ENCODE measurements around the gene MYO5A.
"Not testable (repeated sequence)": the region's sequence is repeated elsewhere in the genome, so short reads cannot be mapped to it uniquely, and the experiment has no call there.

- not testable (repeated sequence) for TF ChIP-seq POLR2A (IDR thresholded peaks at IDR 0.05); CTCF (IDR thresholded peaks at IDR 0.05); POLR2AphosphoS5 (IDR thresholded peaks at IDR 0.05; ENCODE audit: insufficient read depth in 1 of 2, low read depth in 1 of 2)
Measured at GRCh38 chr15:52512869-52513268, 15.8 kb downstream of the MYO5A start.
